Fibroblast of lung (primary cell): ENCODE measurements around the gene MMS19.

Experiments
- EZH2 ChIP-seq: IDR thresholded peaks from 2 replicates; pipeline ENCODE4 v1.5.1; 2012; ENCODE audit warnings: low read length, control low read depth, mild to moderate bottlenecking; ENCODE audit errors: missing control alignments
- TF ChIP-seq, protein P1 (sequence below), 2 donors: IDR thresholded peaks in 1 of 2; conservative IDR thresholded peaks in 1 of 2; 1 replicate in 1 of 2; 2 replicates in 1 of 2; pipeline ENCODE4 v1.5.1; 2011 to 2012; ENCODE audit warnings: low read length in 2 of 2, control low read depth in 1 of 2, inconsistent platforms in 1 of 2, low read depth in 1 of 2, mild to moderate bottlenecking in 1 of 2

DNA sequence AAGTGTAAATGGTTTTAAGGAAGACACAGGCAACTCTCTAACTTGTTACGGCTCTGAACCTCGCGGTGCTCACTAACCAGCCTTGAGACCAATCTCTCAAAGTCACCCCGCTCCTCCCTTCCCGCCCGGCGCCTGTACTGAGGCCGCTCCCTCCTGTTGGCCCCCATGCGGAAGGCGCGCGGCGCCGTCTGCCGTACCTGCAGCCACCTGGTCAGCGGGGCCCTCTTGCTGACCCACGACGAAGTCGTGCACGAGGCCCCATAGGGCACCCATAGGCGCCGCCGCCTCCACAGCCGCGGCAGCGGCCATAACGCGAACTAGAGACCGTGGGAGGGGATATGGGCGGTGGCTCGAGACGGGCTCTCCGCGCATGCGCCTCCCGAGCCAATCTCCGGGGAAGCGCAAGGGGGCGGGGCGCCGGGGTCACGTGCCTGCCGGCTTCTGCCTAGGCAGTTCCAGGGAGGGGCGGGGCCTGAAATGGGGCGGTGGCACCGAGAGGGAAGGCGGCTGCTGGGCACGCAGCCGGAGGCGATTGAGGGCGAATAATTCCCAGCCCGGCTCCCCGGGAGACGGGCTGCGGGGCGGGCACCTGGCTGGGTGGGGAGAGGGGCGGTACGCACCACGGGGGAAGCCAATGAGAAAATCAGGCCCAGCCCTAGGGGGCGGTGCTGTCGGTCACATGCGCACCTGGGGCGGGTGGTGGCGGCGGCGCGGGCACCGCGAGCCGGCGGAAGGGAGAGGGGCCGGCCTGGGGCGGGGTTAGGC lies at the start of gene MMS19:
- no peak for TF ChIP-seq EZH2
- TF ChIP-seq, protein P1, sequence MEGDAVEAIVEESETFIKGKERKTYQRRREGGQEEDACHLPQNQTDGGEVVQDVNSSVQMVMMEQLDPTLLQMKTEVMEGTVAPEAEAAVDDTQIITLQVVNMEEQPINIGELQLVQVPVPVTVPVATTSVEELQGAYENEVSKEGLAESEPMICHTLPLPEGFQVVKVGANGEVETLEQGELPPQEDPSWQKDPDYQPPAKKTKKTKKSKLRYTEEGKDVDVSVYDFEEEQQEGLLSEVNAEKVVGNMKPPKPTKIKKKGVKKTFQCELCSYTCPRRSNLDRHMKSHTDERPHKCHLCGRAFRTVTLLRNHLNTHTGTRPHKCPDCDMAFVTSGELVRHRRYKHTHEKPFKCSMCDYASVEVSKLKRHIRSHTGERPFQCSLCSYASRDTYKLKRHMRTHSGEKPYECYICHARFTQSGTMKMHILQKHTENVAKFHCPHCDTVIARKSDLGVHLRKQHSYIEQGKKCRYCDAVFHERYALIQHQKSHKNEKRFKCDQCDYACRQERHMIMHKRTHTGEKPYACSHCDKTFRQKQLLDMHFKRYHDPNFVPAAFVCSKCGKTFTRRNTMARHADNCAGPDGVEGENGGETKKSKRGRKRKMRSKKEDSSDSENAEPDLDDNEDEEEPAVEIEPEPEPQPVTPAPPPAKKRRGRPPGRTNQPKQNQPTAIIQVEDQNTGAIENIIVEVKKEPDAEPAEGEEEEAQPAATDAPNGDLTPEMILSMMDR (conservative IDR thresholded peaks at IDR 0.05 in 1 of 2, IDR thresholded peaks at IDR 0.05 in 1 of 2; ENCODE audit: low read depth in 1 of 2, low read length in 2 of 2): no peak
